GM19043 (cell line): ENCODE measurements around the gene ZBTB5.
A peak's percentile ranks its signal among the peaks of the same experiment; 100 is the strongest.
"Not testable (repeated sequence)": the region's sequence is repeated elsewhere in the genome, so short reads cannot be mapped to it uniquely, and the experiment has no call there.

Experiments
- ATAC-seq: cut with Tn5 transposase; IDR thresholded peaks from one replicate; pipeline ENCODE4 v1.9.1; 2021; ENCODE audit warnings: low read depth; ENCODE audit not compliant: unreplicated experiment

Gene ZBTB5

DNA sequence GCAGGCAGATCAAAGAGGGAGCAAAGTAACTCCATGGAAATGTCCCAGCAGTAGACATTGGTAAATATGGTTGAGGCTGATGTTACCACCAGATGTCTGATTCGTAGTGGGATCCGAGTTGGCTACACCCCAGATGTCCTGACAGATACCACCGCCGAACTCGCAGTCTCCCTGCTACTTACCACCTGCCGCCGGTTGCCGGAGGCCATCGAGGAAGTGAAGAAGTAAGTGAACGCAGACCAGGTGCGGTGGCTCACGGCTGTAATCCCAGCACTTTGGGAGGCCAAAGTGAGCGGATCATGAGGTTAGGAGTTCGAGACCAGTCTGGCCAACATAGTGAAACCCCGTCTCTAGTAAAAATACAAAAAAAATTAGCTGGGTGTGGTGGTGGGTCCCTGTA is 38.8 kb downstream of the ZBTB5 start:
- not testable (repeated sequence) for ATAC-seq

DNA sequence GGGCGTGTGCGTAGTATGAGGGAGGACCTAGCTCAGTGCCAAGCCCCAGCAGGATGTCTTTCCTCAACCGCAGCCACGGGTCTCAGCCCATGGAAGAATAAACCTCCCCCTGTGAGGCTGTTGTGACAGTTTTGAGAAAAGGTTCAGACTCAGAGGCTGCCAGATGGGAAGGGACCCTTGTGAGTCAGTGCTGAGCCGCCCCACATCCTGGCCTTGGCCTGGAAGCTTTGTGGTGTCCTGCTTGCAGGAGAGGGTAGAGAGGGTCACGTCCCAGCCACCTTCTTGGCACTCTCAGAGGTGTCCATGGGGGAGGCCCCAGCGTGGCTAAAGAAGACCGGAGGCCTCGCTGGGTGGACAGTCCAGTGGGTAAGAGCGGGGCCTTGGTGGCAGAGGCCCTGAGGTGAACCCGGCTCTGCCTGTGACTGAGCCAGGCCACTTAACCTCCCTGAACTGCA is 39.9 kb downstream of the ZBTB5 start:
- ATAC-seq, result no peak

DNA sequence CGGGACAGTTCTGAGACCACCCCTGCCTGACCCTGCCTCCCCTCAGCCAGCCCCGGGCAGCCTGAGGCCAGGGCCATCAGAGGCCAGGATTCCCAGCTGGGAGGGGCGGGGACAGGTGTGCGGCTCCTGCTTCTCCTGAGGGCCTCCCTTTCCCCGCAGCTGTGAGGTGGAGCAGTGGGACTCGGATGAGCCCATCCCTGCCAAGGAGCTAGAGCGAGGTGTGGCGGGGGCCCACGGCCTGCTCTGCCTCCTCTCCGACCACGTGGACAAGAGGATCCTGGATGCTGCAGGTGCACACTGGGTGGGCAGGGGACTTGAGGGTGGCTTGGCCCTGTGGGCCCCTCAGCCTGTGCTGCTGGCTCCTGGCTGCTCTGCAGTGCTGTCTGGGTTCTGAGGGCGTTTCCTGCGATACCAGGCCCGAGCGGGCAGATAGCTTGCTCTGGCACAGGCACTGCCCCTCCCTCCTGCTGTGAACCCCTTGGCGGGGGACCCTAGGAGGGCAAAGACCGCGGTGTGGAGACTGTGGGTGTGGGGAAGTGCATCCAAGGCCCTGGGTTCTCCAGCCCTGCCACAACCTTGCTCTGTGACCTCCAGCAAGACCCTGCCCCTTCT is 40.5 kb downstream of the ZBTB5 start:
- no peak for ATAC-seq

DNA sequence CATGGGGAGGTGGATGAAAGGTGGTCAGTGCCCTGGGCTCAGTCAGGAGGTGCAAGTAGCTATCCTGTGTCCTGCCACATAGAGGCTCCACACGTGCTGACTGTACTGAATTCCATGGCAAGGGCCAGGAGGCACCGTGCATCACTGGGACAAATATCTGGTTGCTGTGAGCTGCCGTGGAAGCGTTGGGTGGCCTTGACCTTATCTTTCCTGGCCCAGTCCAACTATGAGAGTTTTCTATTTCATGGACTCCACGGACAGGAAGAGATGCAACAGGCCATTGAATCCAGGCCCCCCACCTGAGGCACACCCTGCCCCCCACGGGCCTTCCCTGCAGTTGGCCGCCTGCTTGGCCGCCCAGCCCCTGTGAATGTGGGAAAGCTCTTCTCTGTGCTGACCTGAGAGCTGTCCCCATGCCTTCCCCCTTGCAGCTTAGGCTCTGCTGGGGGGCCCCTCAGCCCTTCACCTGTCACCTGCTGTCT is 41.0 kb downstream of the ZBTB5 start:
- no peak for ATAC-seq

DNA sequence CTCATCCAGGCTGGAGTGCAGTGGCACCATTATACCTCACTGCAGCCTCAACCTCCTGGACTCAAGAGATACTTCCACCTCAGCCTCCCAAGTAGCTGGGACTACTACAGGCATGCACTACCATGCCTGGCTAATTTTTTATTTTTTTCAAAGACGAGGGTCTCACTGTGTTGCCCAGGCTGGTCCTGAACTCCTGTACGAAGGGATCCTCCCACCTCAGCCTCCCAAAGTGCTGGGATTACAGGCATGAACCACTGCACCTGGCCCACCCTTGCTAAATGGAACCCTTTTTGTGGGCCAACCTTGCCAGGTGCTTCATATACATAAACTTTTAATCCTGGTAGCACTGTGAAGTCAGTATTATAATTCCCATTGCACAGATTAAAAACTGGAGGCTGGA is 41.7 kb downstream of the ZBTB5 start:
- ATAC-seq, result no peak

DNA sequence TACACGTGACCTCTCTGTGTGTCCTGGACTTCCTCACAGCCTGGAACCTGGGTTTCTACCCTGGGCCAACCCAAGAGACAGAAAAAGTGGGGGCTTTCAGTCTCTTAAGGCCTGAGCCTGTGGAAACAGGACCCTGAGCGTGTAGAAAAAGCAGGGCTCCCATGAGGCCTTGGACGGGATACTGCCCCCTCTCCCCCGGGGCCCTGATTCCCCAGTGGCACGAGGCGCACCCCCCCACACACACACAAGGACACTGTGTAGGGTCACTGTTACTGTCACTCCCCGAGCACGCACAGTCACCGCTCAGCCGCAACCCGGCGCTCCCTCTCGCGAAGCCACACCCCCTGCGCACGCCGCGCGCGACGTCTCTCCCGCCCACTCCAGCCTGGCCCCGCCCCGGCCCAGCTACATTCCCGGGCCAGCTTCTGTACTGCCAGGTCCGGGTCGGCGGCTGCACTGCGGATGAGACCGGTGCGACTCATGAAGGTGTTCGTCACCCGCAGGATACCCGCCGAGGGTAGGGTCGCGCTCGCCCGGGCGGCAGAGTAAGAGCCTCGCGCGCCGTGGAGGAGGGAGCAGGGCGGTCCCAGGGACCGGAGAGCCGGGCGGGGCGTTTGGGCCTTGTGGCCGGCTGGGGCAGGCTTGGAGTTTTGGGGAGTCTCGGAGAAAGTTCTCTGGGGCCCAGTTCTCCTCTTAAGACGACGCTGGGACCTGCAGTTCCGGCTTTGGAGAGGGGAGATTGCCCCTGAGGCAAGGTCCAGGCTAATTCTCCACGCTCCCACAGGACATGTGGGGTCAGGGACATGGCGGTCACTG is 42.8 kb downstream of the ZBTB5 start, which contains the start of gene GRHPR:
TSS of gene GRHPR (plus strand) at position 408 of the 816 bp plus-strand sequence. CDS start at position 463, 55 bp downstream.
- ATAC-seq, result peak; percentile 89

DNA sequence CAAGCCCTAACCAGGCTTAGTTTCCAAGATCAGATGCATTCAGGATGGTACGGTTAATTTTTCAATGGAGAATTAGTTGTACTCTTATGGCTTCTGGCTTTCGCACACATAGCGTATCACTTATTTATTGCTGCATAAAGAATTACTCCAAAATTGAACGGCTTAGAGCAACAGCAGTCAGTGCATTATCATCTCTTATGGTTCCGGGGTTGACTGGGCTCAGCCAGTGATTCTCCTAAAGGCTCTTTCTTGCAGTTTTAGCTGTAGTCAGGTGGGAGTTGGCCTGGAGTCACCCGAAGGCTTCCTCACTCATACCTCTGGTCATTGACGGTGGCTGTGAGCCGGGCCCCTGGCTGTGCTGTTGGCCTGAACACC is 43.3 kb downstream of the ZBTB5 start:
- peak; percentile 19 for ATAC-seq

DNA sequence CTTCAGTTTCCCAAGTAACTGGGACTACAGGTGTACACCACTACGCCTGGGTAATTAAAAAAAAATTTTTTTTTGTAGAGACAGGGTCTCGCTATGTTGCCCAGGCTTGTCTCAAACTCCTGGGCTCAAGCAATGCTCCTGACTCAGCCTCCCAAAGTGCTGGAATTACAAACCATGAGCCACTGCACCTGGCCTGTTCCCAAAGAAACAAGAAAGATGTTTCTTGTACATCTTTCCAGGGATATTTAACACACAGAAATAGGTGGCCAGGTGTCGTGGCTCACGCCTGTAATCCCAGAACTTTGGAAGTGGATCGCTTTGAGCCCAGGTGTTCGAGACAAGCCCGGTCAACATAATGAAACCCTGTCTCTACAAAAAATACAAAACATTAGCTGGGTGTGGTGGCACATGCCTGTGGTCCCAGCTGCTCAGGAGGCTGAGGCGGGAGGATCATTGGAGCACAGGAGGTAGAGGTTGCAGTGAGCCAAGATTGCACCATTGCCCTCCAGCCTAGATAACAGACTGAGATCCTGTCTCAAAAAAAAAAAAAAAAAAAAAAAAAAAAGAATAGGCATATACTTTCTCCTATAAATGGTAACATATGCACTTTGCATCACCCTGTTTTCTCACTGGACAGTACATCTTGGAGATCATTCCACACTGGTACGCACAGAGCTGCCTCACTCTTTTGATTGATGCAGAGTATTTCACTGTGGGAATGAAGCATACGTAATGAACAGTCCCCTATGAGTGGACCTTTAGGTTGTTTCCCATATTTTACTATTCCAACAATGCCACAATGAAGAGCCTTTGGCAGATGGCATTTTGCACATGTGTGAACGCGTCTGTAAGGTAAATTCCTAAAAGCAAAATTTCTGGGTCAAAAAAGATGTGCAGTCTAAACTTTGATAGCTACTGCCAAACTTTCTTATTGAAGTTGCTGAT is 44.7 kb downstream of the ZBTB5 start:
- ATAC-seq, result no peak

DNA sequence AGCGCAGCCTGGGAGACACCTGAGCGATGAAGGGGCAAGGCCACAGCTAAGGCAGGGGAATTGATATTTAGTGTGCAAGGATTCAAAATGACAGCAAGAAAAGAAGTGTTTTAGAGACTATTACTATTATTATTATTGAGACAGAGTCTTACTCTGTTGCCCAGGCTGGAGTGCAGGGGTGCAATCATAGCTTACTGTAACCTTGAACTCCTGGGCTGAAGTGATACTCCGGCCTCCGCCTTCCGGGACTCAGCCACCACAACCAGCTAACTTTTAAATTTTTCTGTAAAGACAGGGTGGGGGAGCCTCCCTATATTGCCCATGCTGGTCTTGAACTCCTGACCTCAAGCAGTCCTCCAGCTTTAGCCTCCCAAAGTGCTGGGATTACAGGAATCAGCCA is 46.0 kb downstream of the ZBTB5 start:
- no peak for ATAC-seq

DNA sequence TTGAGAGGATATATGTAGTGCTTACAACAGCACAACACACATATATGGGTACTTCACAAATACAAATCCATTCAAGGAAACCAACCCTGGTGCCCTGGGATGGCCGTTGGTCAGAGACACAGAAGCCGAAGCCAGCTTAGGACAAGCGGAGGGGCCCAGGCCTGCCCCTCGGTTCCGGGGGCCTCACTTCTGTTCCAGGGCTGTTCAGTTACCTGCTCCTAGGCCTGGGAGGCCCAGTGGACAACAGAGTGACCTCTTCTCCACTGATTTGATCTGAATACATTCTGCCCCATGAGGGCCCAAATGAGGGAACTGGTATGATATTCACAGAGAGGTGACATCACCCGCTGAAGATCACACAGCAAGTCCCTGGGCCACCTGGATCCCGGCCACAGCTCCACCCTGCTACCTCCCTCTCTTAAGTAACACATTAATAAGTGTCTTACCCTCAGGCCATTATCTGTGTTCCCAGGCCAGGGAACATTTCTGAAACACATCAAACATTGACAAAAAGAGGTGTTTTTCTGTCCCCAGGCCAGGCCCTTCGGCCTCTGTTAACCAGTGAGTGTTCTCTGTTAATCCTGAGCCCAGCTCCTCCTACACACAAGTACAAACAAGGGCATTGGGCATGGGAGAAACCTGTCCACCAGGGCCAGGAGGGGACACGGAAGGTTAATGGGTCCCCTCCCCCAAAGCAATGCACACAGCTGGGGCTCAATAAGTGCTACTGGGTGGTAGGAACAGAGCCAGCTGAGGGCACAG is 47.2 kb downstream of the ZBTB5 start:
- no peak for ATAC-seq

DNA sequence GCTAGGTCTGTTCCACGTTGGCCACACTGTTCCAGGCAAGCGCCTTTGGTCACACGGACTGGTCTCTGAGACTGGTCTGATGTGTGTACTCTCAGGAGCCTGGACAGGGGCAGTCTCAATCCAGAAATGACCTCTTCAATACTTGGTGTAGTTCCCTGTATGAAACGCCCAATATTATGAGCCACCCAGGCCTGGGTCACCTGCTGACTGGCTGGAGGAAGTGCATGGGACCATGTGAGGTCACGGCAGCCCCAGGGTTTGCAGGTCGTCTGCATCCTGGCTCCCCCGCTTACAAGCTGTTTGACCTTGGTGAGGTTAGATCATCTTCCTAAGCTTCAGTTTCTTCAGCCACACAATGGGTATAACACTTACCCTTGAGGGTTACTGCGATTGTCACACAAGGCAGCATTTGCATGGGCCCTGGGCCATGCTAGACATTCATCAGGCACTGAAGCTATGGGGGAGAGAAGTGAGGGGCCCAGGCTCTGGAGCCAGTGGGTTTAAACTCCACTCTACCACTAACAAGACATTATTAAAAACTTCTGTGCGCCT is 47.9 kb downstream of the ZBTB5 start:
- ATAC-seq, result no peak

DNA sequence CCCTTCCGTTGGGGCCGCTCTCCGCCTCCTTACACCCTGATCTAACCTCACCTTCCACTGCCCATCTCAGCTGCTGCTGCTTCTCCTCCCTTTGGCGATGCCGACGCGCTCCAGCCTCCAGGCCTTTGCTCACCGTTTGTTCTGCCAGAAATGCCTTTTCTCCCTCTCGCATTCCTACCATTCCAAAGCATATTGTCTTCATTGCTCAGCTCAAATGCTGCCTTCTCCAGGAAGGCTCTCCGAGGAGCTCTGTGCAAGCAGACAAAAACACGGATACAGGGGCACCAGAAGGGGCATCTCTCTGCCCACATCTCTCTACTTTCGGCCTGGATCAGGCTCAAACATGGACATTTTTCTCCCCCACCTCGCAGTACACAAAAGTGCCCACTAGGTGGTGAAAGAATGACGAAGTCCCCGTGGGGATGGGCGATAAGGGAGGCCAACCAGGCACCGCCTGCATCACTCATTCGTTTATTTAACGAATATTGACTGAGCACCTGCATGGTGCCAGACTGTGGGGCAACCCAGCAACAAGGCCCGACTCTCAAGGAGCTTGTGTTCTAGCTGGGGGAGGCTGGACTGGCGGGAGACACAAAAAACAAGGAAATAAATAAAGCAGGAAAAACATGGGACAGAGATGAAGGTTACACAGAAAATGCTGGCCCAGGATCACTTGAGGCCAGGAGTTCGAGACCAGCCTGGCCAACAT is 50.1 kb downstream of the ZBTB5 start:
- no peak for ATAC-seq

DNA sequence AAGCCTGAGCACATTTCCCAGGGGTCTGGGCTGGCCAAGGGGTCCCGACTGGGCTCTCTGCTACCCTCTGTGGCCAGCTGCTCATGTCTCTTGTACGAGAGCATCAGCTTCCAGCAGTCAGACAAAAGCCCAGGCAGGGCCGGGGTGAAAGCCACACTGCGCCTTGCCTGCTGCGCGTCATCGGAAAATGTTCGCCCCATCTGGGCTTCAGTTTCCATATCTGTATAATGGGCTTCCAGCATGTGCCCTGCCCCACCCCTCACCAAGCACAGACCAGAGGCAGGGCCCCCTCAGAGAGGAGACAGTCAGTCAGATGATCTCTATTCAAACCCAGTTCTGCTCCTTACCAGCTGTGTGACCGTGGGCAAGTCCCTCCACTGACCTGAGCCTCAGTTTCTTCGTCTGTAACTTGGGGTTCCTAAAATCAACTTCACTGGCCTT is 50.7 kb downstream of the ZBTB5 start:
- no peak for ATAC-seq

DNA sequence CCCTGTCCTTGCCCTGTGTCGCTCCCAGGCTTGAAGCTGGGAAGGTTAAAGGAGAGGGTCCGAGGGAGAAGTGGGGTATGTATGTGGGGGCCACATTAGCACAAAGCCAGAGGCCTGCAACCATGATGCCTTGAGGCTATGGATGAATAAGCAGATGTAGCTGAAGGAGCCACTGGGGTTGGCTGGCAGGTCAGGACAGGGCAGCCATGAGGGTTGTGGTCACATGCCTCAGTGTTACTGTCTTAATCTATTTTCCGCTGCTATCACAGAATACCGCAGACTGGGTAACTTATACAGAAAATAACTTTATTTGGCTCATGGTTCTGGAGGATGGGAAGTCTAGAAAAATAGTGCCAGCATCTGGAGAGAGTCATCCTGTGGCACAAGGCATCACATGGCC is 51.9 kb downstream of the ZBTB5 start:
- ATAC-seq, result no peak

DNA sequence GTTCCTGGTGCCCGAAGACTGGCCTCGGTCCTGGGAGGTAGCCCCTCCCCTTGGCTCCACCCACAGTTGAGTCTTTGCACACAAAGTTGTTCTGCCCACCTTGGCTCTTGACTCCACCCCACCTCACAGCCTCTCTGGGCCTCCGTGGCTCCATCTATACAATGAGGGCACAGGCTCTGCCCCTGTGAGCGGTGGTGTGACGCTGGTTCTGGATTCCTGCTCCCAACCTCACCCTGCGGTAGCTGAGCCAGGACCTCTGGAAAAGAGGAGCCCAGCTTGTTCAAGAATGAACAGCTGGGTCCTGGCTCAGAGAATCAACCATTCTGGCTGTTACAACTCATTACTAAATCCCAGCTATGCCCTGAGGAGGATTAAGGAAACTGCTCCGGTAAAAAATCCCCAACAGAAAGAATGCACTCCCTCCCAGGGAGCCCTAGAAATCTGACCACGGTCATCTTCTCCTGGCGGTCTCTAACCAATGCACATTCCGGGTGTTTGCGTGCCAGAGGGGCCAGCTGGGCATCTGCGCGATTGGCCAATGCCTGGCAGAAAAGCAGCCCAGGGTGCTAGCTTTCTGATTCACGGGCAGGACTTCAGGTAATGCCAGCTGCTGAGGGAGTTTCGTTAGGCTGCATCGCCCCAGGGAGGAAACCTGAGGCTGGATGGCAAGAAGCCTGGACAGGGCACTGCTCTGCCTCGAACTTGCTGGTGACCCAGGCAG is 52.7 kb downstream of the ZBTB5 start:
- no peak for ATAC-seq

DNA sequence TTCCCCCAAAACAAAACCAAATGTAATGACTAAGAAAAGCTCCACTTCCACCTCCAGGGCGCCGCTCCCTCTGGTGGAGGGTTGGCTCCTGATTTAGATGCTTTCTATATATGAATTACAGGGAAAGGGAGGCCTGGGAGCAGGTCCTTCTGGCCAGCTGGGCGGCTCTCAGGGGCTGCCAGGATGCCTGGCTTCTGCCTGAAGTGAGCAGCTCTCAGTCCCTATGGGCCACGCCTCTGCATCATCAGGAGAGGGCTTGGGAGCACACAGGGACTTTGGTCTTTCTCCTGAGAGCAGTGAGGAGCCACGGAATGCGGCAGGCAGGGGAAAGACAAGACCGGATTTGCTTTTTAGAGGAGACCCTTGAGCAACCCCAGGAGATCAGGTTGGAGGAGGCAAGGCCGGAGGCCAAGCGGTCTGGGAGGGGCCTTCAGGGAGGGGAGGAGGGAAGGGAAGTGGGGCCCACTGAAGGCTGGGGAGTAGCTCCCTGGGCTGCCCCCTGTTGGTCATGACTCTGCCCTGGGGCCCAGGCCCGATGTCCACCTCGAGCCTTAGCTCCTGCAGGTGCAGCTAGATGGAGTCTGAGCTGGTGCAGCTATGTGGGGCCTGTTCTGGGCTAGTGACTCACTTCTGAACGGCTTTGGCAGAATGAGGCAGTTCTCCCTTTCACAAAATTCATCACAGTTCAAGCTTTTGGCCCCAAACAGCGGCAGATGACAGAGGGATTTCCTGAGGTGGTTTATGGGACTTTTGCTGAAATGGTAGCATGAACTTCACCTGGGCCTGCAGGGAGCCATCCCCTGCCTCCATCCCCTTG is 54.1 kb downstream of the ZBTB5 start:
- ATAC-seq, result peak; percentile 19

DNA sequence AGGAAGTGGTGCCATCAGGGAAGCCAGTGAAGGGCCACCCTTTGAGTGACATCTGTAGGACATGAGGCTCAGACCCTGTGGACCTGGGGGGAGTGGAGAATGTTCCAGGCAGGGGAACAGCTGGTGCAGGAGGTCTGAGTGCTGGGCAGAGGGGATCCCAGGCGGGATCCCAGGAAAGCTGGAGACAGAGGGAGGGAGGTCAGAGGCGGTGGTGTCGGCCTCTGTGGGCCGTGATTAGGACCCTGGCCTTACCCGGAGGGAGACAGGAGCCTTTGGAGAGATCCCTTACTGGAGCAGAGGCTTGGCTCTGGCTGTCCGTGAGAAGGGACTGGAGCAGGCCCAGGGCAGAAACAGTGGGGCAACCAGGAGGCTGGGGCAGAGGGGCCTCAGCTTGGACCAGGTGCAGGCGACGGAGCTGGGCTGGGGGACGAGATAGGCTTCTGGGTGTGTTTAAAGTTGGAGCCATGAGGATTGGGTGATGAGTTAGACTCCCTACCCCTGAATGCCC is 54.8 kb downstream of the ZBTB5 start:
- ATAC-seq, result no peak
